GM12878 (cell line): ENCODE measurements around the gene SYCN. TPM values are rescaled to one million over a fixed set of nuclear protein-coding genes. Genes with fewer than 3 reads are reported as not detected.

Experiments
- BCL11A ChIP-seq: IDR thresholded peaks from 2 replicates; pipeline ENCODE4 v1.6.1; 2011; ENCODE audit warnings: low read depth, low read length
- BCLAF1 ChIP-seq: fragments of 450-650 bp; IDR thresholded peaks from 2 replicates; pipeline ENCODE4 v1.6.1; 2017; ENCODE audit warnings: antibody characterized with exemption, mild to moderate bottlenecking, moderate library complexity
- polyA plus RNA-seq, 11 experiments: library from polyadenylated mRNA; depleted of rRNA in 4 of 11; unstranded in 6 of 11; stranded (reverse) in 5 of 11; fragments of >200 nt; fragmentation: Nextera tagmentation in 4 of 11; fragmentation: Illumina TruSeq in 1 of 11; extraction: Ambion mirVana in 4 of 11; extraction: Trizol in 1 of 11; gene quantifications; 1 replicate in 1 of 11; 2 replicates in 10 of 11; pipeline versions ENCODE4 v1.2.1 to v1.2.3, GENCODE V29; 2011 to 2016; ENCODE audit warnings: inconsistent platforms in 2 of 11, missing spikeins in 2 of 11, low read depth in 1 of 11
- total RNA-seq, 4 experiments: library from RNA; depleted of rRNA in 3 of 4; stranded (reverse); fragments of >200 nt in 3 of 4; fragmentation: Illumina TruSeq in 1 of 4; extraction: Trizol in 1 of 4; gene quantifications; 2 replicates each; pipeline versions ENCODE4 v1.2.1 to v1.2.3, GENCODE V29; 2013 to 2021
- TF ChIP-seq, protein P1 (sequence below): fragments of 450-650 bp; IDR thresholded peaks from 2 replicates; pipeline ENCODE4 v1.6.1; 2018; ENCODE audit warnings: borderline replicate concordance, mild to moderate bottlenecking; ENCODE audit not compliant: partially characterized antibody
- TF ChIP-seq, protein P2 (sequence below): fragments of 450-650 bp; formaldehyde crosslinking; IDR thresholded peaks from 2 replicates; pipeline ENCODE4 v1.4.0; 2020; ENCODE audit warnings: mild to moderate bottlenecking, moderate library complexity

SYCN gene
- total and polyA plus RNA-seq, 10 of the 15 experiments (the other 5 are each of a cell fraction or from before 2014, with no cell fraction given): 0.54 TPM; not detected in 9

- TF ChIP-seq BCLAF1 (no peak), BCL11A (no peak)
- TF ChIP-seq, protein P1, sequence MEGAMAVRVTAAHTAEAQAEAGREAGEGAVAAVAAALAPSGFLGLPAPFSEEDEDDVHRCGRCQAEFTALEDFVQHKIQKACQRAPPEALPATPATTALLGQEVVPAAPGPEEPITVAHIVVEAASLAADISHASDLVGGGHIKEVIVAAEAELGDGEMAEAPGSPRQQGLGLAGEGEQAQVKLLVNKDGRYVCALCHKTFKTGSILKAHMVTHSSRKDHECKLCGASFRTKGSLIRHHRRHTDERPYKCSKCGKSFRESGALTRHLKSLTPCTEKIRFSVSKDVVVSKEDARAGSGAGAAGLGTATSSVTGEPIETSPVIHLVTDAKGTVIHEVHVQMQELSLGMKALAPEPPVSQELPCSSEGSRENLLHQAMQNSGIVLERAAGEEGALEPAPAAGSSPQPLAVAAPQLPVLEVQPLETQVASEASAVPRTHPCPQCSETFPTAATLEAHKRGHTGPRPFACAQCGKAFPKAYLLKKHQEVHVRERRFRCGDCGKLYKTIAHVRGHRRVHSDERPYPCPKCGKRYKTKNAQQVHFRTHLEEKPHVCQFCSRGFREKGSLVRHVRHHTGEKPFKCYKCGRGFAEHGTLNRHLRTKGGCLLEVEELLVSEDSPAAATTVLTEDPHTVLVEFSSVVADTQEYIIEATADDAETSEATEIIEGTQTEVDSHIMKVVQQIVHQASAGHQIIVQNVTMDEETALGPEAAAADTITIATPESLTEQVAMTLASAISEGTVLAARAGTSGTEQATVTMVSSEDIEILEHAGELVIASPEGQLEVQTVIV: no peak
- TF ChIP-seq, protein P2, sequence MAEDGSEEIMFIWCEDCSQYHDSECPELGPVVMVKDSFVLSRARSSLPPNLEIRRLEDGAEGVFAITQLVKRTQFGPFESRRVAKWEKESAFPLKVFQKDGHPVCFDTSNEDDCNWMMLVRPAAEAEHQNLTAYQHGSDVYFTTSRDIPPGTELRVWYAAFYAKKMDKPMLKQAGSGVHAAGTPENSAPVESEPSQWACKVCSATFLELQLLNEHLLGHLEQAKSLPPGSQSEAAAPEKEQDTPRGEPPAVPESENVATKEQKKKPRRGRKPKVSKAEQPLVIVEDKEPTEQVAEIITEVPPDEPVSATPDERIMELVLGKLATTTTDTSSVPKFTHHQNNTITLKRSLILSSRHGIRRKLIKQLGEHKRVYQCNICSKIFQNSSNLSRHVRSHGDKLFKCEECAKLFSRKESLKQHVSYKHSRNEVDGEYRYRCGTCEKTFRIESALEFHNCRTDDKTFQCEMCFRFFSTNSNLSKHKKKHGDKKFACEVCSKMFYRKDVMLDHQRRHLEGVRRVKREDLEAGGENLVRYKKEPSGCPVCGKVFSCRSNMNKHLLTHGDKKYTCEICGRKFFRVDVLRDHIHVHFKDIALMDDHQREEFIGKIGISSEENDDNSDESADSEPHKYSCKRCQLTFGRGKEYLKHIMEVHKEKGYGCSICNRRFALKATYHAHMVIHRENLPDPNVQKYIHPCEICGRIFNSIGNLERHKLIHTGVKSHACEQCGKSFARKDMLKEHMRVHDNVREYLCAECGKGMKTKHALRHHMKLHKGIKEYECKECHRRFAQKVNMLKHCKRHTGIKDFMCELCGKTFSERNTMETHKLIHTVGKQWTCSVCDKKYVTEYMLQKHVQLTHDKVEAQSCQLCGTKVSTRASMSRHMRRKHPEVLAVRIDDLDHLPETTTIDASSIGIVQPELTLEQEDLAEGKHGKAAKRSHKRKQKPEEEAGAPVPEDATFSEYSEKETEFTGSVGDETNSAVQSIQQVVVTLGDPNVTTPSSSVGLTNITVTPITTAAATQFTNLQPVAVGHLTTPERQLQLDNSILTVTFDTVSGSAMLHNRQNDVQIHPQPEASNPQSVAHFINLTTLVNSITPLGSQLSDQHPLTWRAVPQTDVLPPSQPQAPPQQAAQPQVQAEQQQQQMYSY (CRISPR knock-in tag): no peak
Measured at GRCh38 chr19:39178296-39179006, 25.6 kb downstream of the SYCN start (continued).
